ENCODE measurements around the gene PANX2.
"Not testable (repeated sequence)": the region's sequence is repeated elsewhere in the genome, so short reads cannot be mapped to it uniquely, and the experiment has no call there.

Gene PANX2

DNA sequence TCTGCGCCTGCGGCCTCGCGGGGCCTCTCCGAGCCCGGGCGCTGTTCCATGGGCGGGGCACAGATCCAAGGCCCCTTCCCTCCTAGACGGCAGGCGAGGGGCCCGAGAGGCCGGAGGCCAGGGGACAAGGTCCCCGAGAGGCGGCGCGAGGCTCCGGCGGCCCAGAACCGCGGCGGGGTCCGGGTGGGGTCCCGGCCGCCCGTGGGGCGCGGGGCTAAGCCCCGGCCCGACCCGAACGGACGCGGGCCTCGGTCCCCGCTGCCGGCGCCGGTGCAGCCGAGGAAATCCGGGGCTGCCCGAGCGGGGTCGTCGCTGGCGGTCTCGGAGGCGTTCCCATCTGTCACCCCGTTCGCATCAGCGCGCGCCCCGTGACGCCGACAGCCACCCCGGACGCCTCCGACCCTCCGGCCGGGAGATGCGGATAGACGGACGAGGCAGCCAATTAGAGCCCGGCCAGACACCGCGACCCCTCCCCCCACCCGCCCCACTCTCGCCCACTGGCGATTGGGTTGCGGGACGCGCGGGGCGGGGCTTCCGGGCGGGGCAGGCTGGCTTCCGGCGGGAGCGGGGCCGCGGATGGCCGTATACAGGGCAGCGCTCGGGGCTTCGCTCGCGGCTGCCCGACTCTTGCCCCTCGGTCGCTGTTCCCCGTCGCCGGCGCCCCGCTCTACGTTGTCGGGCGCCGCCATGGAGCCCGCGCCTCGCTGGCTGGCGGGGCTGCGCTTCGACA is 30.1 kb downstream of the PANX2 start, which contains the start of gene SELENOO:
SELENOO (plus strand) TSS at position 551 of the 730 bp plus-strand sequence; CDS start at position 577, 26 bp downstream.
- peak; percentile 95 for DNase-seq

DNA sequence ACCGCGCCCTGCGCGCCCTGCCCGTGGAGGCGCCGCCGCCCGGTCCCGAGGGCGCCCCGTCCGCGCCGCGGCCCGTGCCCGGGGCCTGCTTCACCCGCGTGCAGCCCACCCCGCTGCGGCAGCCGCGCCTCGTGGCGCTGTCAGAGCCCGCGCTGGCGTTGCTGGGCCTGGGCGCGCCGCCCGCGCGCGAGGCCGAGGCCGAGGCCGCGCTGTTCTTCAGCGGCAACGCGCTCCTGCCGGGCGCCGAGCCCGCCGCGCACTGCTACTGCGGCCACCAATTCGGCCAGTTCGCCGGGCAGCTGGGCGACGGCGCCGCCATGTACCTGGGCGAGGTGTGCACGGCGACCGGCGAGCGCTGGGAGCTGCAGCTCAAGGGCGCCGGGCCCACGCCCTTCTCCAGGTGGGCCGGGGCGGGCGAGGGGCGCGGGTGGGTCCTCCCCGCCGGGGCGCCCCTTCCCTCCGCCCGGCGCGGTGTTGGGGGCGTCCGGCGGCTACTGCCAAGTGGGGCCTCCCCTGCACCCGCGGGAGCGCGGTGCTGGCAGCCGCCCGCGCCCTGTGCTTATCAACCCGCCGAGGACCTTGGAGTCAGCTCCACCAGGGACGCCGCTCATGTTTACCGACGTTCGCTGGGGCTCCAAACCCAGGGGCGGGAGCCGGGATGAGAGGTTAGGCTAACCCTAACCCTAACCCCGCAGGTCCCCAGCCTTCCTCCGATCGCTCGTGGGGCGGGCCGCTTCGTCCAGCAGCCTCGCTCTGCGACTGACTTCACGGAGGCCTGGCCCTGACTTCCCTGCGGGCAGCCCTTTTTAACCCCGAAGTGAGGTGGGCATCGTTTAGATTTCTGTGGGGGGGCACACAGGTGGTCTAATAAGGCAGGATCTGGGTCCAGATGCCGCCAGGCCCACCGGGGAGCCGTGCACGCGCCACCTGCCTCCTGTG is 30.9 kb downstream of the PANX2 start:
- no peak for DNase-seq

DNA sequence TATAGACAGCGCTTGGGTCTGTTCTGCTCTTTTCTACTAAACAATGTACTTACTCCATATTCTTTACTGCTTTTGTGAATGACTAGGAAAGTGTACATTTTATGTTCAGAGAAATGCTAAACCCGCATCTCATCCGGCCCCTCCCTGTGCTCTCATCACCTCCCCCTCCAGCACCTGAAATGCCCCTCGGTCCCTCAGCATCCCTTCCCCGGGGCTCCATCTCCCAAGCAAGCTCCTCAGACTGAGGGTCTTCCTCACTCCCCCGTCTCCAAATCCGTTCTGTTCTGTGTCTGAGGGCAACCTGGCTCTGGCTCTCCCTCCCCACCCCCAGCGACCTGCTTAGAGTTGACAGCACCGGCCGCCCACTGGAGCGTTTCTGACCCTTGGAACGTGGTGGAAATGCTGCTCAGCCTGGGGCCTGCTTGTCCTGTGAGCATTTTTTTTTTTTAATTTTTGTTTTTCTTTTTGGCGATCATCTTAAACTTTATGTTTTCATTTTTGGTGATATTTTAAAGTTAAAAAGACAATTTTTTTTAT is 31.7 kb downstream of the PANX2 start:
- no peak for DNase-seq

DNA sequence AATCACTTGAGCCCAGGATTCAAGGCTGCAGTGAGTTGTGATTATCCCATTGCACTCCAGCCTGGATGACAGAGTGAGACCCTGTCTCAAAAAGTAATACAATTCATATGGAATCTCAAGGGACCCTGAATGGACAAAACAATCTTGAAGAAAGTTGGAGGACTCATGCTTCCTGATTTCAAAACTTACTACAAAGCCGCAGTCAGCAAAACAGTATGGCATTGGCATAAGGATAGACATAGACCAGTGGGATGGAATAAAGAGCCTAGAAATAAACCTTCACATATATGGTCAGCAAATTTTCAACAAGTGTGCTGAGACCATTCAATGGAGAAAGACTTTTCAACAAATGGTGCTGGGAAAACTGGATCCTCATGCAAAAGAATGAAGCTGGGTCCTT is 32.8 kb downstream of the PANX2 start:
- DNase-seq: no peak

DNA sequence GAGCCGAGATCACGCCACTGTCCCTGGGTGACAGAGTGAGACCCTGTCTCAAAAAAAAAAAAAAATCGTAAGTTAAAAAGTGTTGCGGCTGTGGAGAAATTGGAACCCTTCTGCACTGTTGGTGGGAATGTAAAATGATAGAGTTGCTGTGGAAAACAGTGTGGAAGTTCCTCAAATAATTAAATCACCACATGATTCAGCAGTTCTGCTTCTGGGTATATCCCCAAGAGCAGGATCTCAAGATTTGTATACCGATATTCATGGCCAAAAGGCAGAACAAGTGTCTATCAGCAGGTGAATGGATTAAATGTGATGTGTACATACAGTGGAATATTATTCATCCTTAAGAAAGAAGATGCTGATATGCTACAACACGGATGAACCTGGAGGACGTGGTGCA is 34.0 kb downstream of the PANX2 start:
- DNase-seq: no peak

DNA sequence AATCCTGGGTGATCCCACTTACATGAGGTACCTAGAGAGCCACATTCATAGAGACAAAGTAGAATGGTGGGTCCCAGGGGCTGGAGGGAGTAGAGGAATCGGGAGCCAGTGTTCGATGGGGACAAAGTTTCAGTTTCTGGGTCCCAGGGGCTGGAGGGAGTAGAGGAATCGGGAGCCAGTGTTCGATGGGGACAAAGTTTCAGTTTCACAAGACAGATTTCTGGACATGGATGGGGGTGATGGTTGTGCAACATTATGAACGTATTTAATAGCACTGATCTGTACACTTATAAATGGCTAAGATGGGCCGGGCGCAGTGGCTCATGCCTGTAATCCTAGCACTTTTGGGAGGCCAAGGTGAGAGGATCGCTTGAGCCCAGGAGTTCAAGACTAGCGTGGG is 34.5 kb downstream of the PANX2 start:
- DNase-seq: not testable (repeated sequence)

DNA sequence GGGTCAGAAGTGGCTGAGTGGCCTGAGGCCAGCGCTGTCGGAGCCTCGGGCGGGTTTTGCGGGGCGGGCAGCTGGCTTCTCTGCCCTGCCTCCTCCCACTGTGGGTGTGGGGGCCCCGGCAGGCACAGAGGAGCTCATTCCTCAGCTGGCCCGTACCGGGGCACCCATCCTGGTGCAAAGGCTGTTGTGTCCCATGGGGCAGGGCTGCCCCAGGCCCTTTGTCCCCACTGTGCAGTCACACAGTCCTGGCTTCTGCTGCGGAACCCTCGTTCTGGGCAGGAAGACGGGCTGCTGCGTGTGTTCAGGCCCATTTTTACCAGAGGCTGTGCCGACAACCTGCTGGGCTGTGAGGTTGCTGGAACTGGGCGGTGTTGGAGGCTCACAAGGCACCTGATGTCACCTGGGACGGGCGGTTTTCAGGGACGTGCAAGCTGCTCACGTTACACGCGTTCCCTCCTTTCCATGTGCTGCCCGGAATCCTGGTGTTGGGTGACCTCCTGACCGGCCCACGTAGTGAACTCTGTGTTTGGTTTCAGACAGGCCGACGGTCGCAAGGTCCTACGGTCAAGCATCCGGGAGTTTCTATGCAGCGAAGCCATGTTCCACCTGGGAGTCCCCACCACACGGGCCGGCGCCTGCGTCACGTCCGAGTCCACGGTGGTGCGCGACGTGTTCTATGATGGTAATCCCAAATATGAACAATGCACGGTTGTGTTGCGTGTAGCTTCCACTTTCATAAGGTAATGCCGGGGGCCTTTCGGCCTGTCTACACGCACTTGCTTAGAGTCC is 35.4 kb downstream of the PANX2 start:
- DNase-seq: no peak

DNA sequence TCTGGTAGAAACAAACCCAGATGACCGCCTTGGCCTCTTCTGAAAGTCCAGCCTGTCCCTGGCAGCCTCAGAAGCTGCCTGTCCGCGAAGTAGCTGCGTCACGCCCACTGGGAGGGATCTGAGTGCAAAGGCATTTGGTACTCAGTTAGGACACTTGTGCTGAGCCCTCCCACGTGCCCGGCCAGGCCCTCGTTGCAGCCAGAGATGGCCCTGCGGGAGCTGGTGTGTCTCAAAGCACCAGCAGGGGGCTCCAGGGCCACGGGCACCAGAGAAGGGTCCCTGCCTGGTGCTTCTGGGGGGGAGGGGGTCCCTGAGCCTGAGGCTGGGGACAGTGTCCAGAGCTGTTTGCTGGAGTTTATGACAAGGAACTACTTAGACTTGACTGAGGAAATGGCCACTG is 36.1 kb downstream of the PANX2 start:
- DNase-seq: no peak

DNA sequence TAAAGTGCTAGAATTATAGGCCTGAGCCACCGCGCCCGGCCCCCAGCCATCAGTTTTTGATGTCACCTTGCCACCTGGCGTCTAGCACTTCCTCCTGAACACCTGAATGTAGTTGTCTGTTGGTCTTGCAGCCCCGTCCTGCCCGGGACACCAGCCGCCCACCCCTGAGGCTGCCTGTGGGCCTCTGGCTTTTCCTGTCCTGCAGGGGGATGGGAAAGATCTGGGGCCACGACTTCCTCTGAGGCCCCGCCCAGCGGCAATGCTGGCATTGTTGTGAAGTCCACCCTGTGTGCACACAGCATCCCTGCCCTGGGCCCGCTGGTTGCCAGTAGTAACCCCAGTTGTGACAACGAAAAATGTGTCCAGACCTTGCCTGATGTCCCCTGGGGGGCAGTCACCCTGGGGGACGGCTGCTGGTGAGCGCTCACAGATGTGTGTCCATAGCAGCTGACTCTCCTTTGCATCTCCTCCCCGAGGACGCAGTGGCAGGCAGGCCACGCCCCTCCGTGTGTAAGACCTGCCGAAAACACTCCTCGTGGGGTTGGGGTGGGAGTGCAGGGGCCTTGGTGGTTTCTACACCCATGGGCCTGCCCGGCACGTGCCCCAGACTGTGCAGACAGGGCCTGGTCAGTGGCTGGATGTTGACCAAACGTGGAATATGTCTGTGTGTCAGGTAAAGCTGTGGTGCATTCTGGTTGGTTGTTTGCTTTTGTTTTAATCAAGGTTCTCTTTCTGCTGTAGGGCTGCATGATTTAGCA is 37.0 kb downstream of the PANX2 start:
- no peak for DNase-seq

DNA sequence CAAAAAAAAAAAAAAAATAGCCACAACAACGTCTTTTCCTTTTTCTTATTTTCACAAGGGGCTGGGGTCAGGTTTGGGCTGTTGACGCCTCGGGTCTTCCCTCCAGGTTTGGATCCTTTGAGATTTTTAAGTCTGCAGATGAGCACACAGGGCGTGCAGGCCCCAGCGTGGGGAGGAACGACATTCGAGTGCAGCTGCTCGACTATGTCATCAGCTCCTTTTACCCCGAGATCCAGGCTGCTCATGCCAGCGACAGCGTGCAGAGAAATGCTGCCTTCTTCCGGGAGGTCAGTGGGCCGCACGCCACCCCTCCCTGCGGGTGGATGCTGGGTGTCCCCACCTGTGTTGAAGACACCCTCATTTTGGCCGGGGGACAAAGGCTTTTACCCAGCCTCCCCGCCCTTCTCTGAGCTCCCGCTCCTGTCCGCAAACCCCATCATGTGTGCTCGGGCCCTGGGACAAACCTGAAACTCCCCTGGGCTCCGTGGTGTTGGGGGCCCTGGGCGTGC is 38.0 kb downstream of the PANX2 start:
- DNase-seq: no peak

DNA sequence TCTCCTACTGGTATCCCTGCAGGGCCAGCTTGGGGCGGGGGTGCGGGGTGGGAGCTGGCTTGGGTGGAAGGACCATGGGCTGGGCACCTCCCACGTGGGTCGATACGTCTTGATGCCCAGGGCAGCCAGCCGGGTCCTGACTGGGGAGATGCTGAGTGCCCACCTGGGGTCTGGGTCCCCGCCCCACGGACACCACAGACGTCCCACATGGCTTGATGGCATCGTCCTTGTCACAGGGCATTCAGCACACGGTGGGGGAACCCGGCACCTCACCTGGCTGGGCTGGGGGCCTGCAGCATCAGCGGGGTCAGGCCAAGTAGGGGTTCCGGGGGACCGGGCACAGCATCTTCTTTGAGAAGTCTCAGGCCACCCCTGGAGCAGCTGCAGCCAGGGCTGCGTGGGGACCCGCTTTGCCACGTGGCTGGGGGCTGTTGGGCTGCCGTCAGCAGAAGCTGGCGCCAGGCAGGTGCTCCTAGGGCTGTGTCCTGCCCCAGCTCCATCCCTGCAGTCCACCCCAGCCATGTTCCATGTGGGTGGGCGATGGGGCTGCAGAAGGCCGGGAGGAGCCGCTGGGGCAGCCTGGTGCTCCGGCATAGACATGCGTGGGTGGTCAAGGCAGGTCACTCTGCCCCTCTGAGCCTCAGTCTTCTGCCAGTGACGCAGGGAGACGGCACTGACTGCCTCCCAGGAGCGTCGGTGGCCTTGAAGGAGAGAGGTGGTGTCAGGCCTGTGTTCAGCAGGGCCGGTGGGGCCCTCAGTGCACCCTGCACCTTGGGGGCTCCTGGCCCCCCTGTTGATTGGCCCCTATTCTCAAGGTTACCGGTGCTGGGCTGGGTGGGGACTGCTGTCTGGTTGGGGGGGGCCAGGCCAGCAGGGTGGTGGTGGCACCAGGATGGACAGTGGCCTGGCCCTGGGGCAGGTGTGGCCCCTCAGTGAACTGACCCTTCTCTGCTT is 38.7 kb downstream of the PANX2 start:
- no peak for DNase-seq

DNA sequence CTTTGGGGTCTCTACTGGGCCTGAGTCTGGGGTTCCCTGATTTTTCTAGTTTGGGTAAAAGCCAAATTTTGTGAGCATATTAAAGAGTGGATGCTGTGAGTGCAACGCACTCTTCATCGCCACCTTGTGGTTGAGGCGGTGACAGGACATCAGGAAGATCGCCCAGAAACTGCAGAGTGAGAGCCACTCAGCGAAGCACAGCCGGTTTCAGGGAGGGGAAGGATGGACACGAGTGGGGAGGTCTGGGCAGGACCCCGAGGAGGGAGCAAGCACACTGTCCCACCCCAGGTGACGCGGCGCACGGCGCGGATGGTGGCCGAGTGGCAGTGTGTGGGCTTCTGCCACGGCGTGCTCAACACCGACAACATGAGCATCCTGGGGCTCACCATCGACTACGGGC is 39.4 kb downstream of the PANX2 start:
- peak; percentile 84 for DNase-seq

DNA sequence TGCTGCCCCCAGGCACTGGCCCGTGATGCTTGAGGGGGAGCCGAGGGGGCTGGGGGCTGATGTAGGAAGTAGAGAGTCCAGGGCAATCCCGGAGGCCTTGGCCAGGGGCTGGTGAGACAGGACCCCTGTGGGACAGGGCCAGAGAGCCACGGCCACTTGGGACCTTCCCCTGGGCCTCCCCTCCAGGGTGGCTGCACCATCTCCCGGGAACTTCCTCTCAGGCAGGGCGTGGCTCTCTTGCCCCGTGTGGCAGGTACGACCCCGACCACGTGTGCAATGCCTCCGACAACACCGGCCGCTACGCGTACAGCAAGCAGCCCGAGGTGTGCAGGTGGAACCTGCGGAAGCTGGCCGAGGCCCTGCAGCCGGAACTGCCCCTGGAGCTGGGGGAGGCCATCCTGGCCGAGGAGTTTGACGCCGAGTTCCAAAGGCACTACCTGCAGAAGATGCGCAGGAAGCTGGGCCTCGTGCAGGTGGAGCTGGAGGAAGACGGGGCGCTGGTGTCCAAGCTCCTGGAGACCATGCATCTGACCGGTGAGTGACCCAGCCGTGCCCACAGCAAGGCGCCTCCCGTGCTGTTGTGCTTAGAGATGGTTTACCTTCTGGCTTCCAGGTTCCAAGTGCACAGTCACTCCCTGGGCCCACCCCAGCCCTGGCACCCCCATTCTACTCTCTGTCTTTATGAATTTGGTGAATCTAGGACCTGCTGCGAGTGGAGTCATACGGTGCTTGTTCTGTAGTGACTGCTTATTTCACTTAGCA is 40.0 kb downstream of the PANX2 start:
- no peak for DNase-seq

DNA sequence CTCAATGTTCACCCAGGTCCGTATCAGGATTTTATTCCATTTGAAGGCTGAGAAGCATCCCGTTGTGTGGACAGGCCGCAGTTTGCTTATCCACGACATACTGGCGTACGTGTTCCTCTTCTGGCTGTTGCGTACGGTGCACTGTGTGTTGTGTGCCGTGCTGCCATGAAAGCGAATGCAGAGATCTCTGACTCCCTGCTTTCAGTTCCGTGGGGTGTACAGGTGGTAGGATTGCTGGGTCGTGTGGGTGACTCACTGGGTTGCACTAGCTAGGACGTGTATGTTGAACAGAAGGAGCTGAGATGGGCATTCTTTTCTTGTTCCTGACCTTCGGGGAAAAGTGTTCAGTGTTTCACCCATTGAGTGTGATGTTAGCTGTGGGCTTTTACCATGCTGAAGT is 40.6 kb downstream of the PANX2 start:
- no peak for DNase-seq

DNA sequence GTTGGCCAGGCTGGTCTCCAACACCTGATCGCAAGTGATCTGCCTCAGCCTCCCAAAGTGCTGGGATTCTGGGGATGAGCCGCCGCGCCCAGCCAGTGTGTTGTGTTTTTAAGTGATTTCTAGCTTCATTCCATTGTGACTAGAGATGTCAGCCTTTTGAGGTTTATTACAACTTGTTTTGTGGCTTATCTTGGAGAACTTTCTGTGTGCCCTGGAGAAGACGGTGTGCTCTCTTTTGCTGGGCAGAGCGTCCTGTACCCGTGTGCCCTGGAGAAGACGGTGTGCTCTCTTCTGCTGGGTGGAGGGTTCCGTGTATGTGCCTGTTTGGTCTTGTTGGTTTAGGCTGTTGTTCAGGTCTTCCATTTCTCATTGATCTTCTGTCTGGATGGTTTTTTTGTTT is 42.7 kb downstream of the PANX2 start:
- no peak for DNase-seq

DNA sequence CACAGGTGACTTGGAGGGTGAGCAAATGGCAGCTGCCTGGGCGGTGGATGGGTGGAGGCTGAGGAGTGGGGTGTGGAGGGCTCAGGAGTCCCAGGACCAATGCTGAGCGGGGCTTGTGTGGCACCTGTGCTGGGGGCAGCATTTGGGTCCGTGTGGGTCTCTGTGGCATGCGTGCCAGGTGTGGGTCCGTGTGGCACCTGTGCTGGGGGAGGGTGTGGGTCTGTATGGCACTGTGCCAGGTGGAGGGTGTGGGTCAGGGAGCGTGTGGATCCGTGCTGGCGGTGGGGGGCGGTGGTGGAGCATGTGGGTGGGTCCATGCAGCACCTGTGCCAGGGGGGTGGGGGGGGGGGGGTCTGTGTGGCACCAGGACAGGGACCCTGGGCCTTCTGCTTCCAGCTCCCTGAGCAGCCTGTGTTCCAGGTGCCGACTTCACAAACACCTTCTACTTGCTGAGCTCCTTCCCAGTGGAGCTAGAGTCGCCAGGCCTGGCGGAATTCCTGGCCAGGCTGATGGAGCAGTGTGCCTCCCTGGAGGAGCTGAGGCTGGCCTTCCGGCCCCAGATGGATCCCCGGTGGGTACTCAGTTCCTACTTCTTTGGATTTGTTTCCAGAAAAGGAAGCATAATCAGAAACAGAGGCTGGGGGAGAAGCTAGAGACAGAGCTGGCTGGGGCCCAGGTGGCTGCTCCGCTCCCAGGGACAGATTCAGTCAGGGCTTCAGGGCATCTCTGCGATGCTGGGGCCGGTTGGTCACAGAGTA is 44.9 kb downstream of the PANX2 start:
- no peak for DNase-seq

DNA sequence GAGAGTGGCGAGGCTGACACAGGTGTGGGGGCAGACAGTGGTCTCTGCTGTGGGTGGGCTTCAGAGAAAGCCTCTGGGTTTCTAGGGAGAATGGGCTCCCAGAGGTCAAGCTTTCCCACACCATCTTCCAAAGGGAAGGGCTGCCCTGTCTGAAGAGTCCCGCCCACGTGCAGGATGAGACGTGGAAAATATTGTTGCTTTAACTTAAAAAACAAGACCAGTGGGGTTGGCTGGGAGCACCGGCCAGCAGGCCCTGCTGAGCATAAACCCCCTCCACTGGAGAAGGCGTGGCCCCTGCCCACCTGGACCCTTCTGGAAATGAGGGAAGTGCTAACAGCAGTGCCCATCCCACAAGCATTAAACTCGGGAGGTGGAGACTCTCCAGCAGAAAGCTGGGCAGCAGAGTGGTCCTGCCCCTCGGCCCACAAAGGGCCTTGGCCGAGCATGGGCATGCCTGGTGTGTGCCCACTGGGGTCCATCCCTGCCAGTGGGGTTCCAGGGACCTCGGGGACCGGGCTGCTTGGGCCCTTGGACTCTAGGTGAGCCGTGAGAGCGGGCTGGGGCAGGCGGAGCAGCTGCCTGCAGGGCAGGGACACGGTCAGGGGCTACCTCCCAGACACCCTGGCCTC is 45.6 kb downstream of the PANX2 start:
- DNase-seq: no peak

DNA sequence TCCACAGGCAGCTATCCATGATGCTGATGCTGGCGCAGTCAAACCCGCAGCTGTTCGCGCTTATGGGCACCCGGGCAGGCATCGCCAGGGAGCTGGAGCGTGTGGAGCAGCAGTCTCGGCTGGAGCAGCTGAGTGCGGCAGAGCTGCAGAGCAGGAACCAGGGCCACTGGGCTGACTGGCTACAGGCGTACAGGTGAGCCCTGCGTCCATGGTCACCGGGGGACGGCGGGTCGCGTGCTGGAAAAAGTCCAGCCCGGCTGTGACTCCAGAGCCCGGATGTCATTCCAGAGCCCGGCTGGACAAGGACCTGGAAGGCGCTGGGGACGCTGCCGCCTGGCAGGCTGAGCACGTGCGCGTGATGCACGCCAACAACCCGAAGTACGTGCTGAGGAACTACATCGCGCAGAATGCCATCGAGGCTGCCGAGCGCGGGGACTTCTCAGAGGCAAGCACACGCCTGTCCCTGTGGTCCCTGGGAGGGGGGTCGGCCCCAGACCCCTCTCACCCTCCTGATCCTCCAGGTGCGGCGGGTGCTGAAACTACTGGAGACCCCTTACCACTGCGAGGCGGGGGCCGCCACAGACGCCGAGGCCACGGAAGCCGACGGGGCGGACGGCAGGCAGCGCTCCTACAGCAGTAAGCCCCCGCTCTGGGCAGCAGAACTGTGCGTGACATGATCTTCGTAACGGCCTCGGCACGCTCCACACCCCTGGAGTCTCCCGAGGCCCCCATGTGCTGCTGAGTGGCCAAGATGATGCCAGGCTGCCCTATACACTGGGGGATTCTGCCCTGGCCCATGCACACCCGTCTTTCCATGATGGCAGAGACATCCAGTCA is 46.4 kb downstream of the PANX2 start:
- no peak for DNase-seq
